ENCODE results near the gene UBAC2. TPM values are rescaled to one million over a fixed set of nuclear protein-coding genes. Genes with fewer than 3 reads are reported as not detected.

UBAC2 gene
- total and polyA plus RNA-seq, 2 donors (not counting 3 experiments of a cell fraction or from before 2014, with no cell fraction given) = 45.7 to 54.4 TPM

DNA sequence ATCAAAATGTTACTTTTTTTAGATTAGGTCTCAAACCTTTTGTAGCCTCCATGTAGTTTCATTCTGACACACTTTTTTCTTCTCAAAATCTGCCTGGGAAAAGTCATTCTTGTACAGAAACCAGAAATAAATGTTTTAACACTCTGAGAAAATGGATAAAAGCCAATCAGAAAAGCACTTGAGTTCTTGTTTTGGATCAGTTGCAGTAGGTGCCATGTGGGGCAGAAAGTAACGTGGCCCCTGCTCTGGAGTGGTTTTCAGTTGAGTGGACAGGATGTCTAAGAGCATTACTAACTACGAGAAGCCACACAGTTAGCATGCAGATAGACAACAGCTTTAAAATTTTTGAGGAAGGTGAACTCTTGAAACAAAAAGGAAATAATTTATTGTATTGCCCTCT is 87.4 kb downstream of the UBAC2 start:
- Histone ChIP-seq H3K9me3 (replicated peaks; ENCODE audit: control insufficient read depth, insufficient read depth, low read length) (no peaks in the 10 kb centered on the region), H3K27ac (ENCODE audit: insufficient read depth, low read depth, low read length) (no peak overlapping the region), H3K4me3 (replicated peaks in 1 of 3; ENCODE audit: insufficient read depth in 1 of 3, low read depth in 1 of 3, low read length in 3 of 3) (no peak overlapping the region), H3K27me3 (ENCODE audit: control insufficient read depth in 2 of 2, insufficient read depth in 2 of 2, low read length in 2 of 2) (no peaks in the 10 kb centered on the region), H3K79me2 (ENCODE audit: control insufficient read depth, insufficient read depth, low read length) (no peaks in the 10 kb centered on the region), H3K4me1 (ENCODE audit: control insufficient read depth, extremely low read depth, insufficient read depth, low read length) (no peaks in the 10 kb centered on the region), H4K20me1 (replicated peaks; ENCODE audit: control insufficient read depth, extremely low read depth, insufficient read depth, low read length) (no peaks in the 10 kb centered on the region), H3K9me1 (replicated peaks; ENCODE audit: control insufficient read depth, extremely low read depth, insufficient read depth, low read length) (no peaks in the 10 kb centered on the region), H2AFZ (ENCODE audit: low read depth, low read length) (no peak overlapping the region), H3K9ac (replicated peaks; ENCODE audit: extremely low read depth, insufficient read depth, low read length) (no peak overlapping the region), H3K36me3 (ENCODE audit: control insufficient read depth in 2 of 2, extremely low read depth in 1 of 2, insufficient read depth in 2 of 2, low read length in 2 of 2) (no peaks in the 10 kb centered on the region), H3K4me2 (ENCODE audit: insufficient read depth, low read length) (no peak overlapping the region)
- POLR2A ChIA-PET = no interaction called here
- no peak for DNase-seq (ENCODE audit: low read depth, low spot score)
- no peak for TF ChIP-seq GATA2 (IDR thresholded peaks at IDR 0.05; ENCODE audit: insufficient read depth, insufficient read length, low read depth, low read length)
- TF ChIP-seq FOS (IDR thresholded peaks at IDR 0.05; ENCODE audit: borderline replicate concordance, insufficient read depth, low read length) = no peak
- TF ChIP-seq, protein P1, sequence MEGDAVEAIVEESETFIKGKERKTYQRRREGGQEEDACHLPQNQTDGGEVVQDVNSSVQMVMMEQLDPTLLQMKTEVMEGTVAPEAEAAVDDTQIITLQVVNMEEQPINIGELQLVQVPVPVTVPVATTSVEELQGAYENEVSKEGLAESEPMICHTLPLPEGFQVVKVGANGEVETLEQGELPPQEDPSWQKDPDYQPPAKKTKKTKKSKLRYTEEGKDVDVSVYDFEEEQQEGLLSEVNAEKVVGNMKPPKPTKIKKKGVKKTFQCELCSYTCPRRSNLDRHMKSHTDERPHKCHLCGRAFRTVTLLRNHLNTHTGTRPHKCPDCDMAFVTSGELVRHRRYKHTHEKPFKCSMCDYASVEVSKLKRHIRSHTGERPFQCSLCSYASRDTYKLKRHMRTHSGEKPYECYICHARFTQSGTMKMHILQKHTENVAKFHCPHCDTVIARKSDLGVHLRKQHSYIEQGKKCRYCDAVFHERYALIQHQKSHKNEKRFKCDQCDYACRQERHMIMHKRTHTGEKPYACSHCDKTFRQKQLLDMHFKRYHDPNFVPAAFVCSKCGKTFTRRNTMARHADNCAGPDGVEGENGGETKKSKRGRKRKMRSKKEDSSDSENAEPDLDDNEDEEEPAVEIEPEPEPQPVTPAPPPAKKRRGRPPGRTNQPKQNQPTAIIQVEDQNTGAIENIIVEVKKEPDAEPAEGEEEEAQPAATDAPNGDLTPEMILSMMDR (IDR thresholded peaks at IDR 0.05; ENCODE audit: extremely low read depth in 1 of 2, insufficient read depth in 1 of 2, low read depth in 1 of 2, low read length in 2 of 2) = no peak
- TF ChIP-seq EZH2 (IDR thresholded peaks at IDR 0.05; ENCODE audit: borderline replicate concordance, low read depth, low read length, severe bottlenecking) = no peak
- TF ChIP-seq JUN (IDR thresholded peaks at IDR 0.05; ENCODE audit: borderline replicate concordance, insufficient read depth, insufficient read length, low read depth) = no peak
- TF ChIP-seq POLR2AphosphoS5 (IDR thresholded peaks at IDR 0.05; ENCODE audit: insufficient read depth, low read depth, low read length) = no peak
- TF ChIP-seq MYC (IDR thresholded peaks at IDR 0.05; ENCODE audit: low read depth, low read length) = no peak
- TF ChIP-seq, protein P2, sequence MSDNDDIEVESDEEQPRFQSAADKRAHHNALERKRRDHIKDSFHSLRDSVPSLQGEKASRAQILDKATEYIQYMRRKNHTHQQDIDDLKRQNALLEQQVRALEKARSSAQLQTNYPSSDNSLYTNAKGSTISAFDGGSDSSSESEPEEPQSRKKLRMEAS (IDR thresholded peaks at IDR 0.05; ENCODE audit: insufficient read depth, insufficient read length) = no peak
- TF ChIP-seq POLR2A (IDR thresholded peaks at IDR 0.05; ENCODE audit: low read depth, low read length) = no peak
- dilution Hi-C loops (cut with MboI; ENCODE audit: extremely low pct_ligation_motif_present, low sequenced_read_pairs) (no loop called here), intact Hi-C loops (cut with micrococcal nuclease) (no loop called here)
- no TSS peak for BruUV-seq (replicated peaks)
- FAIRE-seq = no peak
- CTCF ChIA-PET = interaction anchor here (1.5 to 1.6 kb wide), 2 partner anchors 112 to 149 kb away, joined by 4 read pairs; no protein-coding TSS in a partner anchor
